ENCODE data around the gene KCNAB1.

KCNAB1 gene

DNA sequence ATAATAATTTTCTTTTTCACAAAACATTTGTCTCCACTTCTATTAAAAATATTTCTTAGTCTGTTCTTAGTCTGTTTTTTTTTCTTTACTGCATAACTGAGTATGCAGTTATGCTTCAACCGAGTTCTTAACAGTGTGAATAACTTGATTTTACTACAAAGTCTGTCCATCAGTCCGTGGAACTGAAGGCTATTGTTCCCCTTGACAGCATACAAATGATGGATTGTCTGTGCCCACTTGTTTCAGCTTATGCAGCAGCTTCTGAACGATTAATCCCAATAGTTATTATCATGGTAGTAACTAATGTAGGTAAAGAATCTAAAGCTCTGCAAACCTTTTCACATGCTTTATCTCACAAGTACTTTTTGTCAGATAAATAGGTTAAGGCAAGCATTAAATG, 283.8 kb downstream of the KCNAB1 start:
- Histone ChIP-seq H3K4ac (ENCODE audit: low read depth in 1 of 2, low read length in 2 of 2) (no peak overlapping the region), H2AFZ (ENCODE audit: low read depth, low read length) (no peak overlapping the region), H3K9ac (ENCODE audit: low read length) (no peak overlapping the region), H2BK12ac (ENCODE audit: low read length in 2 of 2) (no peak overlapping the region), H3K4me3 (ENCODE audit: insufficient read depth in 1 of 2, low read depth in 1 of 2, low read length in 2 of 2) (no peak overlapping the region), H2AK5ac (ENCODE audit: low read length, severe bottlenecking) (no peak overlapping the region), H3K9me3 (ENCODE audit: control insufficient read depth, low read length) (no peaks in the 10 kb centered on the region), H3K14ac (ENCODE audit: low read length in 2 of 2) (no peak overlapping the region), H3K79me1 (replicated peaks; ENCODE audit: low read length, poor library complexity, severe bottlenecking) (no peaks in the 10 kb centered on the region), H2BK15ac (ENCODE audit: low read depth, poor library complexity, severe bottlenecking) (no peak overlapping the region), H4K8ac (ENCODE audit: low read length) (no peak overlapping the region), H2BK120ac (ENCODE audit: low read depth, low read length) (no peak overlapping the region), H3K18ac (ENCODE audit: low read depth in 1 of 2, low read length in 2 of 2) (no peak overlapping the region), H3K4me1 (ENCODE audit: control insufficient read depth, insufficient read depth, low read depth, low read length) (no peaks in the 10 kb centered on the region), H3K4me2 (ENCODE audit: low read length, poor library complexity, severe bottlenecking) (no peak overlapping the region), H4K91ac (ENCODE audit: low read length) (no peak overlapping the region), H3K23ac (ENCODE audit: low read length in 2 of 2) (no peak overlapping the region), H2BK5ac (ENCODE audit: low read depth, low read length, poor library complexity, severe bottlenecking) (no peak overlapping the region), H3K36me3 (ENCODE audit: control insufficient read depth in 1 of 2, insufficient read depth in 2 of 2, low read depth in 1 of 2, low read length in 2 of 2) (no peaks in the 10 kb centered on the region), H3K27me3 (ENCODE audit: control insufficient read depth in 1 of 2, insufficient read depth in 1 of 2, low read length in 2 of 2) (peaks cover 0 to 7% of the 10 kb centered on the region in 2 experiments), H3K27ac (ENCODE audit: low read length, poor library complexity, severe bottlenecking) (no peak overlapping the region)
- no peak for DNase-seq
- 72% methylated on average over 2 of the region's 3 CpGs for WGBS

DNA sequence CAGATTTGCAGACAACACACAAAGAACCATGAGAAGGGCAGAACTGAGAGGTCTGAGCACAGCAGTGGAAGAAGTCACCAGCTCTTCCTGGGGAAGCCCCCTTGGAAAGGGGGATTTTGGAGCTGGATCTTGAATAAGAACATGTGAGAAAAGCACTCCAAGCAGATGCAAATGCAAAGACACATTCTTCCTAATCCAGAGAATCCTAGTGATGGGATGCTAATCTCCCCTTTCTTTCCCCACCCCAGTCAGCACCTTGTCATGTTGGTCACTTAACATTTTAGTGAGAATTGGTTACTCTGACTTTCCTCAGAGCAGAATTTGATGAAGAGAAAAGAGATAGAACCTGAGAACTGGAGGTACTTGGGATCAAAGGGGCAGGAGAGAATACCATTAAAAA, 286.0 kb downstream of the KCNAB1 start:
- Histone ChIP-seq H4K8ac (ENCODE audit: low read length) (no peak overlapping the region), H3K9me3 (ENCODE audit: control insufficient read depth, low read length) (no peaks in the 10 kb centered on the region), H2AFZ (ENCODE audit: low read depth, low read length) (no peak overlapping the region), H3K4me1 (ENCODE audit: control insufficient read depth, insufficient read depth, low read depth, low read length) (no peaks in the 10 kb centered on the region), H3K27me3 (ENCODE audit: control insufficient read depth in 1 of 2, insufficient read depth in 1 of 2, low read length in 2 of 2) (peaks cover 0 to 7% of the 10 kb centered on the region in 2 experiments), H3K36me3 (ENCODE audit: control insufficient read depth in 1 of 2, insufficient read depth in 2 of 2, low read depth in 1 of 2, low read length in 2 of 2) (no peaks in the 10 kb centered on the region), H3K4ac (ENCODE audit: low read depth in 1 of 2, low read length in 2 of 2) (no peak overlapping the region), H2BK120ac (ENCODE audit: low read depth, low read length) (no peak overlapping the region), H3K18ac (ENCODE audit: low read depth in 1 of 2, low read length in 2 of 2) (no peak overlapping the region), H3K27ac (ENCODE audit: low read length, poor library complexity, severe bottlenecking) (no peak overlapping the region), H3K79me1 (replicated peaks; ENCODE audit: low read length, poor library complexity, severe bottlenecking) (no peaks in the 10 kb centered on the region), H3K23ac (ENCODE audit: low read length in 2 of 2) (peak overlapping the region in 1 of 2 experiments; percentile 27), H2BK5ac (ENCODE audit: low read depth, low read length, poor library complexity, severe bottlenecking) (no peak overlapping the region), H2AK5ac (ENCODE audit: low read length, severe bottlenecking) (no peak overlapping the region), H3K4me3 (ENCODE audit: insufficient read depth in 1 of 2, low read depth in 1 of 2, low read length in 2 of 2) (no peak overlapping the region), H3K4me2 (ENCODE audit: low read length, poor library complexity, severe bottlenecking) (no peak overlapping the region), H3K14ac (ENCODE audit: low read length in 2 of 2) (no peak overlapping the region), H2BK12ac (ENCODE audit: low read length in 2 of 2) (no peak overlapping the region), H4K91ac (ENCODE audit: low read length) (no peak overlapping the region), H3K9ac (ENCODE audit: low read length) (no peak overlapping the region), H2BK15ac (ENCODE audit: low read depth, poor library complexity, severe bottlenecking) (no peak overlapping the region)
- DNase-seq: no peak

DNA sequence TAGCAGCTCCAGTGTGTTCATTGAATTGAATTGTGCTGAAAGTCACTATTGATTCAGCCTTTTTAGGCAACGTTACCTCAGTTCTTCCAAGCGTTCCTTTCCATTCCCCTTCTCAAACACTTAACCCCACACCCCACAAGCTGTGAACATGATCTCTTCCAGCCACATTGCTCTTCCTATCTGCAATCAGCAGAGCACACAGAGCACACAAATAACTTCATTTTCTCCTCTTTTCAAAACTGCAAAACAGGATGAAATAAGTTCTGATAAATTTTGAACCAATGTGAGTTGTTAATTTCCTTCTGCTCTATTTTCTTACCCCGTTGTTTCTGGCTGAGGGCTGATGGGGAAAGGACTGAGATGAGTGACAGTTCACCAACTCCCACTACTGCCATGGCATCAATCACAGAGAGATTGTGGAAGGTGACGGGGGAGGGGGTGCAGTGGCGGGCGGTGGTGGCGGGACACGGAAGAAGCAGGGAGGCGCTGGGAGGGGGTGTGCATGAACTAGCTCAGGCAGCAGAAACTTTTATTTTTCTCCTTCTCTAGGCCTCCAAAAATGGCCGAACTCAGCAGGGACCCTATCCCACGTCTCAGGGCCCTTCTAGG, 287.3 kb downstream of the KCNAB1 start:
- DNase-seq: no peak
- H3K4ac ChIP-seq (ENCODE audit: low read depth in 1 of 2, low read length in 2 of 2): no peak overlapping the region
- no peak overlapping the region for H3K4me2 ChIP-seq (ENCODE audit: low read length, poor library complexity, severe bottlenecking)
- no peaks in the 10 kb centered on the region for H3K9me3 ChIP-seq (ENCODE audit: control insufficient read depth, low read length)
- H2BK5ac ChIP-seq (ENCODE audit: low read depth, low read length, poor library complexity, severe bottlenecking): no peak overlapping the region
- H3K27ac ChIP-seq (ENCODE audit: low read length, poor library complexity, severe bottlenecking): no peak overlapping the region
- no peak overlapping the region for H2BK15ac ChIP-seq (ENCODE audit: low read depth, poor library complexity, severe bottlenecking)
- no peak overlapping the region for H3K23ac ChIP-seq (ENCODE audit: low read length in 2 of 2)
- H4K91ac ChIP-seq (ENCODE audit: low read length): no peak overlapping the region
- H3K9ac ChIP-seq (ENCODE audit: low read length): no peak overlapping the region
- no peak overlapping the region for H2AK5ac ChIP-seq (ENCODE audit: low read length, severe bottlenecking)
- H3K36me3 ChIP-seq (ENCODE audit: control insufficient read depth in 1 of 2, insufficient read depth in 2 of 2, low read depth in 1 of 2, low read length in 2 of 2): no peaks in the 10 kb centered on the region
- no peaks in the 10 kb centered on the region for H3K79me1 ChIP-seq (replicated peaks; ENCODE audit: low read length, poor library complexity, severe bottlenecking)
- no peak overlapping the region for H2BK120ac ChIP-seq (ENCODE audit: low read depth, low read length)
- no peaks in the 10 kb centered on the region for H3K4me1 ChIP-seq (ENCODE audit: control insufficient read depth, insufficient read depth, low read depth, low read length)
- no peak overlapping the region for H2BK12ac ChIP-seq (ENCODE audit: low read length in 2 of 2)
- no peak overlapping the region for H3K14ac ChIP-seq (ENCODE audit: low read length in 2 of 2)
- H3K4me3 ChIP-seq (ENCODE audit: insufficient read depth in 1 of 2, low read depth in 1 of 2, low read length in 2 of 2): no peak overlapping the region
- H4K8ac ChIP-seq (ENCODE audit: low read length): no peak overlapping the region
- WGBS: 83% methylated on average over 5 of the region's 11 CpGs
- no peak overlapping the region for H3K18ac ChIP-seq (ENCODE audit: low read depth in 1 of 2, low read length in 2 of 2)
- peaks cover 0 to 7% of the 10 kb centered on the region in 2 experiments for H3K27me3 ChIP-seq (ENCODE audit: control insufficient read depth in 1 of 2, insufficient read depth in 1 of 2, low read length in 2 of 2)
- H2AFZ ChIP-seq (ENCODE audit: low read depth, low read length): no peak overlapping the region

DNA sequence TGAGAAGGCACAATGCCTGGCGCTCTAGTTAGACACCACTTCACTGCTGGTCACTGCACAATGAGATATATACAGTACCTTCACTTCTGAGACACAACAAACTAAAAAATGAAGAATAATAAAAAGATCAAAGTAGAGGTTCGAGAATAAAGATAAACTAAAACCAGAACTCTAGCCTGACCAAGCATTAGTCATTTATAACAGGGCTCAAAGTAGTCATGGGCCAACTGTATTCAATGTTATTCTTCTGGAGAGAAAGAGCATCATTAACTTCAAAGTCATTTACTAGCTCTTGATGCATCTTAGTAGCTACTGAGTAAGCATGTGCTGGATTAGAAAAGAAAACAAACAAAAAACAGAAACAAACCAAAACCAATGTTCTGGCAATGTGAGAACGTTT, 289.3 kb downstream of the KCNAB1 start:
- H3K79me1 ChIP-seq (replicated peaks; ENCODE audit: low read length, poor library complexity, severe bottlenecking): no peaks in the 10 kb centered on the region
- H3K27ac ChIP-seq (ENCODE audit: low read length, poor library complexity, severe bottlenecking): no peak overlapping the region
- H2BK12ac ChIP-seq (ENCODE audit: low read length in 2 of 2): no peak overlapping the region
- H2BK120ac ChIP-seq (ENCODE audit: low read depth, low read length): no peak overlapping the region
- H3K4me1 ChIP-seq (ENCODE audit: control insufficient read depth, insufficient read depth, low read depth, low read length): no peaks in the 10 kb centered on the region
- no peak overlapping the region for H4K8ac ChIP-seq (ENCODE audit: low read length)
- no peak overlapping the region for H3K4me2 ChIP-seq (ENCODE audit: low read length, poor library complexity, severe bottlenecking)
- H3K18ac ChIP-seq (ENCODE audit: low read depth in 1 of 2, low read length in 2 of 2): no peak overlapping the region
- no peak overlapping the region for H3K4ac ChIP-seq (ENCODE audit: low read depth in 1 of 2, low read length in 2 of 2)
- no peak overlapping the region for H2AK5ac ChIP-seq (ENCODE audit: low read length, severe bottlenecking)
- no peak overlapping the region for H3K14ac ChIP-seq (ENCODE audit: low read length in 2 of 2)
- WGBS: no CpG with 5 or more reads among the region's 3 CpGs
- no peak overlapping the region for H2AFZ ChIP-seq (ENCODE audit: low read depth, low read length)
- DNase-seq: no peak
- H3K4me3 ChIP-seq (ENCODE audit: insufficient read depth in 1 of 2, low read depth in 1 of 2, low read length in 2 of 2): no peak overlapping the region
- no peak overlapping the region for H3K9ac ChIP-seq (ENCODE audit: low read length)
- H3K9me3 ChIP-seq (ENCODE audit: control insufficient read depth, low read length): no peaks in the 10 kb centered on the region
- H2BK15ac ChIP-seq (ENCODE audit: low read depth, poor library complexity, severe bottlenecking): no peak overlapping the region
- peaks cover 0 to 7% of the 10 kb centered on the region in 2 experiments for H3K27me3 ChIP-seq (ENCODE audit: control insufficient read depth in 1 of 2, insufficient read depth in 1 of 2, low read length in 2 of 2)
- H4K91ac ChIP-seq (ENCODE audit: low read length): no peak overlapping the region
- no peak overlapping the region for H2BK5ac ChIP-seq (ENCODE audit: low read depth, low read length, poor library complexity, severe bottlenecking)
- H3K36me3 ChIP-seq (ENCODE audit: control insufficient read depth in 1 of 2, insufficient read depth in 2 of 2, low read depth in 1 of 2, low read length in 2 of 2): no peaks in the 10 kb centered on the region
- no peak overlapping the region for H3K23ac ChIP-seq (ENCODE audit: low read length in 2 of 2)
